Naive thymus-derived CD8-positive, alpha-beta T cell (primary cell): ENCODE measurements around the gene TNS1. TPM values are rescaled to one million over a fixed set of nuclear protein-coding genes. Genes with fewer than 3 reads are reported as not detected.
A peak's percentile ranks its signal among the peaks of the same experiment; 100 is the strongest.

Experiments
- ATAC-seq, 2 donors: fragments of 150-1000 bp; cut with Tn5 transposase in 1 of 2; sonication (Bioruptor Pico), chemical (Tn5 transposase) in 1 of 2; 1 replicate in 1 of 2; 2 replicates in 1 of 2; pipeline ENCODE4 v1.10.0; 2021; ENCODE audit warnings: mild to moderate bottlenecking in 2 of 2, moderate library complexity in 2 of 2
- POLR2A ChIA-PET: fragments of 350-600 bp; sonication (Branson Sonifier 250); formaldehyde crosslinking; loops from one replicate; lab custom pipeline; 2021; ENCODE audit warnings: antibody characterized with exemption; lab: Charles Lee
- DNase-seq, 10 donors: peaks; one replicate each; pipeline versions ENCODE4 v3.0.0 to v3.0.0-alpha.2; 2020 to 2022
- H3K27ac Mint-ChIP-seq, 10 donors: one replicate each; pipeline ENCODE4 v1.8.0; 2020 to 2022; ENCODE audit warnings: mild to moderate bottlenecking in 10 of 10, mixed read lengths in 10 of 10, moderate library complexity in 4 of 10, inconsistent platforms in 1 of 10
- H3K27me3 Mint-ChIP-seq, 5 donors: one replicate each; pipeline ENCODE4 v1.8.0; 2021 to 2022; ENCODE audit warnings: mixed read lengths in 5 of 5
- H3K36me3 Mint-ChIP-seq, 3 donors: one replicate each; pipeline ENCODE4 v1.8.0; 2020 to 2022; ENCODE audit warnings: mixed read lengths in 3 of 3, mild to moderate bottlenecking in 2 of 3, inconsistent platforms in 1 of 3
- H3K4me1 Mint-ChIP-seq, 4 donors: one replicate each; pipeline ENCODE4 v1.8.0; 2021 to 2022; ENCODE audit warnings: mixed read lengths in 4 of 4
- H3K4me3 Mint-ChIP-seq, 10 donors: one replicate each; pipeline ENCODE4 v1.8.0; 2020 to 2022; ENCODE audit warnings: mild to moderate bottlenecking in 10 of 10, mixed read lengths in 10 of 10, moderate library complexity in 6 of 10, inconsistent platforms in 1 of 10
- H3K9me3 Mint-ChIP-seq, 9 donors: one replicate each; pipeline ENCODE4 v1.8.0; 2020 to 2022; ENCODE audit warnings: mixed read lengths in 9 of 9, mild to moderate bottlenecking in 3 of 9, inconsistent platforms in 1 of 9, moderate library complexity in 1 of 9
- polyA plus RNA-seq, 3 donors: library from polyadenylated mRNA; unstranded; fragments of 300-500 nt; fragmentation: Illumina TruSeq; gene quantifications; one replicate each; pipeline ENCODE4 v1.2.3, GENCODE V29; 2021
- total RNA-seq, 8 experiments: library from RNA in 2 of 8; stranded (reverse) in 2 of 8; gene quantifications; one replicate each; pipeline ENCODE4 v1.2.3 and lab custom pipeline; 2021 to 2026

Gene TNS1
- total and polyA plus RNA-seq, 5 experiments from 2014 or later: 0.21 to 0.47 TPM; not detected in 3

DNA sequence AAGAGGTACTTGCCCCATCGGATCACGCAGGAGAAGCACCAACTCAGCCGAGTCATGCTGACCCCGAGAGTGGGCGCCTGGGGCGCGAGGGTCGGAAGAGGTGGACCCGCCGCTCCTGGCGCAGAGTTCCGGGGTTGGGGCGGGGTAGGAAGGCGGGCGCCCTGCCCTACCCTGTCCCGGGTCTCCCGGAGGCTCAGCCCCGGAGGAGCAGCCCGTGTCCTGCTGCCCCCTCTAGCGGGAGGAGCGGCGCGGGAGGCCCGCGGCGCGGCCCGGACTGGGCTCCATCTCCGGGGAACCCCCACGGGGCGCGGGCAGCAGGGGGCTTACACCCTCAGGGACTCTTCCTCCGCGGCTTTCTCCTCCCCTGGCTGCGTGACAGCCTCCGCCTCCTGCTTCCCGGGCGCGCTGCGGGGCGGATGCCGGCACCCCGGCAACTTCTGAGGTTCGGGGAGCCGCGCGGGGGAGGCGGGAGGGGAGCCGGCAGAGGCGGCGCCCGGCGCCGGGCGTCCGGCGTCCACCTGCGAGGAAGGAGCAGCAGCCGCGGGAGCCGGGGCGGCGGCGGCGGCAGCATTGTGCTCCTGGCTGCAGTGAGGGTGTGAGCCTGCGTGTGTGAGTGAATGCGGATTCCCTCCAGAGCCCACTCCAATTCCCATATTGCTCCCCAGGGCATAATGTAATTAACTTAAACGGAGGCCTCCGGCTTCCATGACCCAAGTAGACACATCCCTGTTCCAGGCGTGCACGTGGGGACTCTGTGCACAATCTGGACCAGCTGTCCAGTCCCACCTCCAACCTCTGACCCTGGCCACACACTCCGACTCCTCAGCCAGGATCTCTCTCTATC is 7.6 kb upstream of the TNS1 start:
- H3K27ac Mint-ChIP-seq: peak overlapping the region in 2 of 10 donors; percentile 62 to 64
- DNase-seq (peak in 8 of 10 donors; percentile 10 to 34 (median 28)), ATAC-seq (peak; percentile 79 to 84)
- H3K36me3 Mint-ChIP-seq: no peaks in the 10 kb centered on the region
- POLR2A ChIA-PET: no interaction called here
- H3K9me3 Mint-ChIP-seq: no peaks in the 10 kb centered on the region
- H3K27me3 Mint-ChIP-seq: peaks cover 11 to 56% (median 39%) of the 10 kb centered on the region in 5 donors
- peaks cover 7 to 10% (median 9%) of the 10 kb centered on the region in 4 donors for H3K4me1 Mint-ChIP-seq
- peak overlapping the region in 9 of 10 donors; percentile 50 to 82 (median 74) for H3K4me3 Mint-ChIP-seq

DNA sequence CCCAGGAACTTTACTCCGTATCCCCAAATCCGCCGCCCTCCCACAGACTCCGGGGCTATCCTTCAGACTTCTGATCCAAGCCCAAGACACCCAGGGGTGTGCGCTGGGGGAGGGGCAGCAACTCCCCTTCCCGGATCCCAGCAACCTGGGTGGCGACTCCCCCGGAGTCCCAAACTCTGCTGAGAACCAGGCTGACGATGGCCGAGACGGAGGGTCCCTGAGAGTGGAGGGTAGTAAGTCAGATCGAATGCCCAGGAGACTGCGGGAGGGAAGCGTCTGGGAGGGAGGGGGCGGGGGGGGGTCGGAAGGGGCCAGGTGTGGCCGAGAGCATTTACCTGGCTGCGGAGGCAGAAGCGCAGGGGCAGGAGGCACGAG is 7.0 kb upstream of the TNS1 start:
- Mint-ChIP-seq H3K27ac (peak overlapping the region in 1 of 10 donors; percentile 9), H3K4me1 (peaks cover 7 to 10% (median 9%) of the 10 kb centered on the region in 4 donors), H3K27me3 (peaks cover 12 to 56% (median 39%) of the 10 kb centered on the region in 5 donors), H3K4me3 (peak overlapping the region in 8 of 10 donors; percentile 26 to 84 (median 54)), H3K36me3 (no peaks in the 10 kb centered on the region), H3K9me3 (no peaks in the 10 kb centered on the region)
- DNase-seq: no peak
- ATAC-seq: peak in 1 of 2 donors; percentile 27
- POLR2A ChIA-PET: interaction anchor here (0.5 kb wide), 1 partner anchor 46 kb away, joined by 5 read pairs; no protein-coding TSS in a partner anchor

DNA sequence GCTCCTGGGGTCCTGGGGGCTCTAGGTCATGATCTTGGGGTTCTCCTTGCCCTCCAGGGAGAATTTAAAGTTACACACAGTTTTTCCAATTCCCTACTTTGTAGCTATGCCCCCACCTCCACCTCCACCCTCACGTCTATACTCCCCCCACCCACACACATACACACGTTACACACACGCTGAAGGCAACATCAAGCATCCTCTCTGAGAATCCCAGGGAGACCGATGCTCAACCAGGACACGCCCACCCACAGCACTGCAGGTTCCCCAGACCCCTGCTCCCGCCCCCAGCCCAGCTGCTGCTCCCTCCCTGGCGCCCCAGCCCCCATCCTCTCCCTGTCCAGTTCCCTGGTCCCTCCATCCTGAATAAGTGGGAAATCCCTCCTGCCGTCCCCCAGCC is 6.4 kb upstream of the TNS1 start:
- no peak for ATAC-seq
- Mint-ChIP-seq H3K4me3 (peak overlapping the region in 8 of 10 donors; percentile 22 to 84 (median 53)), H3K27me3 (peaks cover 12 to 52% (median 35%) of the 10 kb centered on the region in 5 donors), H3K9me3 (no peaks in the 10 kb centered on the region), H3K36me3 (no peaks in the 10 kb centered on the region), H3K27ac (peak overlapping the region in 2 of 10 donors; percentile 1 to 29), H3K4me1 (peaks cover 7 to 10% (median 9%) of the 10 kb centered on the region in 4 donors)
- POLR2A ChIA-PET: interaction anchor here (0.5 kb wide), 1 partner anchor 45 kb away, joined by 5 read pairs; no protein-coding TSS in a partner anchor
- no peak for DNase-seq

DNA sequence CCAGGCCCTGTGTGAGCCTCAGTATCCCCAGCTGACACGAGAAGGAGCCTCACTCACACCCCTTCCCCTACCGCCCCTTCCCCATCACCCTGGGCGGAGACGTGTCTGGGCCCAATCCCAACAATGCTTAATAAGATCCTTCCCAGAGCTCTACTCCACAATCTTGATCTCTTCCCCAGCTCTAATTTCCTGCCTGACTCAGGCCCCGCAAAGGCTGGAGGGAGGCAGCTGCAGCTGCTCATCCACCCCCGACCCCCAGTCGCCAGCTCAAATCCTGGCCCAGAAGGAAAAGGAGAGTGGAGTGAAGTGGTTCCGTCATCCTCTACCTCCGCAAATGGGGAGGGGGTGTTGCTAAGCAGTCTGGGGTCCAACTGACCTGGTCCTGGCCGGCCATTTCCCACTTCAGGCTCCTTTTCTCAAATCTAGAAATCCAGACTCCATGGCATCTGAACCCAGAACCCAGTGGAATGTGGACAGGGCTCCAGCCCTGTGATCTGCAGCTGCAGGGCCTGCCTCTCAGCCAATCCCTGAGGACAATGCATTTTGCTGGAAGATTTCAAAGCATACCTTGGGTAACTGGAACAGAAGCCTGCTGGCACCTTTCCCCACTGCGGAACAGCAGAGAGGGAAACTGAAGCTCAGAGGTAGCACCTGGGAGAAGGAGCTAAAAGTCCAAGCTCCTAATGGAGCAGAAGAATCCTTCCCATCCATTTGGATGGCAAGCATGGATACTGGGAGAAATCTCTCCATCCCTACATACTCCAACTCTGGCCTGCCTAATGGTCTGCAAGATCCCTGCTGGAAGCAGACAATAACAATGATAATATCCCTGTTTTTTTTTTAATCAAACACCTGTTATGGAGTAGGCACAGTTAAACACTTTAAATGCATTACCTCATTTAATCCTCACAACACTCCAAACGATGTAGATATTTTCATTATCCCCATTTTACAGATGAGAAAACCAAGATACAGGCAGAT is 5.6 kb upstream of the TNS1 start:
- H3K4me3 Mint-ChIP-seq: peak overlapping the region in 2 of 10 donors; percentile 8 to 34
- no peak for DNase-seq
- H3K27me3 Mint-ChIP-seq: peaks cover 12 to 49% (median 37%) of the 10 kb centered on the region in 5 donors

DNA sequence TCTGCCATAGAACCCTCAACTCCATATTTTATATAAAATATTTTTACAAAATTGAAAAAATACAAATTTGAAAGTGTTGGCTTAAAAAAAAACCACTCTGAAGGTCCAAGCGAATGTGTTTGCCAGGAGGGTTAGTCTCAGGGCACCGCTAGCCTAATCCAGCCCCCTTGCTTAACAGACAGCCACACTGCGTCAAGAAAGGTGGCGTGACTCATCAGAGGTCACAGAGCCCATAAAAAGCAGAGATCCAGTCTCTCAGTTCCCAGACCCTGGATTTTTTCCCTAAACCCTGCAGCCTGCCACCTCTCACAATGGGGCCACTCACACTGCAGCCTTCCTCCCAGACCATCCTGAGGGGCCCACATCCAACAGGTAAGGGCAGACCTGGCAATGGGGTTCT is 3.9 kb upstream of the TNS1 start:
- ATAC-seq (no peak), DNase-seq (no peak)
- Mint-ChIP-seq H3K36me3 (no peaks in the 10 kb centered on the region), H3K27ac (no peak overlapping the region), H3K4me1 (peaks cover 7 to 14% (median 10%) of the 10 kb centered on the region in 4 donors), H3K9me3 (no peaks in the 10 kb centered on the region), H3K27me3 (peaks cover 12 to 34% (median 26%) of the 10 kb centered on the region in 5 donors), H3K4me3 (no peak overlapping the region)
- POLR2A ChIA-PET: no interaction called here

More for the DNA sequence above, 5.6 kb upstream of the TNS1 start:
- ATAC-seq: no peak
- Mint-ChIP-seq H3K27ac (peak overlapping the region in 1 of 10 donors; percentile 18), H3K9me3 (no peaks in the 10 kb centered on the region), H3K36me3 (no peaks in the 10 kb centered on the region), H3K4me1 (peaks cover 7 to 11% (median 10%) of the 10 kb centered on the region in 4 donors)
- POLR2A ChIA-PET: no interaction called here

DNA sequence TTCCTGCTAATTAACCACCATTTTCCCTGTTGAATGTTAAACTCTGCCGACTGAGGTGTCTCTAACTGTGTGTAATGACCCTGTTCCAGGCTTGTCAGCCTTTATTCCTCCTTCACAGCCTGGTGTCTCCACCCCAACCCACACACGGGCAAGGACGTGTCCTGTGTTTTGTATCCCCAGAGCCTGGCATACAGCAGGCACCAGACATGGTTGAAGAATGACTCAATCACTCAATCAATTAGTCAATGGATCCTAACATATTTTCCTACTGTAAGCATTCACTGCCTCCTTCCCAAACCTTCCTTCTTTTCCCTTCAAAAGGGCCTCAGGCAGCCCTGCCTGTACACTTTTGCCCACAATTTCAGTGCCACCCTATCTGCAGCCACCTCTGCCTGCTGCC is 2.7 kb upstream of the TNS1 start:
- Mint-ChIP-seq H3K27me3 (peaks cover 6 to 29% (median 21%) of the 10 kb centered on the region in 5 donors), H3K9me3 (no peaks in the 10 kb centered on the region), H3K36me3 (no peaks in the 10 kb centered on the region), H3K4me3 (no peak overlapping the region), H3K4me1 (peaks cover under 1 to 8% (median 4%) of the 10 kb centered on the region in 4 donors), H3K27ac (peak overlapping the region in 2 of 10 donors; percentile 51 to 57)
- DNase-seq (no peak), ATAC-seq (no peak)
- POLR2A ChIA-PET: no interaction called here

DNA sequence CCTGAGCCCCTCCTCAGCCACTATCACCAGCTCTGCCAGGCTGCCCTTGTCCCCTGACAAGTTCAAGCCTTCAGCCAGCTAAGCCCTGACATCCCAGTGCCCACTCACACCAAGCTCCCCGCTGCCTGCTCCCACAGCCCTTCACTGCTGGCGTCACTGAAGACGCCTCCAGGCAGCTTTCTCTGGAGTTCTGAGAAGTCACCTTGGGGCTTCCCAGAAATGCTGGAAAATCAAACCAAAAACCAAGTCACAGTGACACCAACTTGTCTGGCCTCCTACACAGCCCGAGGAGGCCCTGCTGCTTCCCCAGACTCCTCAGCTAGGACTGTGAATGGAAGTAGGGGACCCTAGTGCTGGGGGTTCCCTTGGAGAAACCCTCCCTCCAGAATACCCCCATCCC is 2.2 kb upstream of the TNS1 start:
- no peaks in the 10 kb centered on the region for H3K36me3 Mint-ChIP-seq
- no peak overlapping the region for H3K4me3 Mint-ChIP-seq
- POLR2A ChIA-PET: no interaction called here
- no peaks in the 10 kb centered on the region for H3K9me3 Mint-ChIP-seq
- H3K27ac Mint-ChIP-seq: no peak overlapping the region
- peaks cover 0 to 8% (median 4%) of the 10 kb centered on the region in 4 donors for H3K4me1 Mint-ChIP-seq
- no peak for DNase-seq
- ATAC-seq: no peak
- peaks cover 6 to 33% (median 20%) of the 10 kb centered on the region in 5 donors for H3K27me3 Mint-ChIP-seq

DNA sequence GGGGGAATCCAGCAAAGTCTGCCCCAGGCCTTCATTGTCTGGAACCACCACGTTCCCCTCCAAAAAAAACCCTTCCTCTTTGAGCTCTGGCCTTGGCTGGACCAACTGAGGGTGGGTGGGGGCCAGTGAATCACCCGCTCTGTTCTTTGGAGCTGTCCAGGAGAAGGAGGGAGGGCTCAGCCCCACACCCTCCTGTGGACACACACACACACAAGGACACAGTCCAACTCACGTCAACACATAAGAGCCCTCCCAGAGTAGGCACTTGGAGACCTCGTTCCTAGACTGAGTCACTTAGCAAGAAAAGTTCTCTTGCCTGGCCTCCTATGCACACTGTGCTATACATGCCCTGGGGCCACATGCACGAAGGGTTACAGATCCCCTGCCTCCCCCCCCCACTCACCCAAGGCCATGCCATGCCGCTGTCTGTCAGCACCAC is 1.2 kb upstream of the TNS1 start:
- Mint-ChIP-seq H3K27ac (peak overlapping the region in 1 of 10 donors; percentile 65), H3K27me3 (peaks cover 6 to 26% (median 12%) of the 10 kb centered on the region in 5 donors), H3K4me3 (no peak overlapping the region), H3K36me3 (no peaks in the 10 kb centered on the region), H3K9me3 (no peaks in the 10 kb centered on the region), H3K4me1 (peaks cover 0 to 8% (median 0%) of the 10 kb centered on the region in 4 donors)
- DNase-seq (no peak), ATAC-seq (no peak)
- POLR2A ChIA-PET: no interaction called here

DNA sequence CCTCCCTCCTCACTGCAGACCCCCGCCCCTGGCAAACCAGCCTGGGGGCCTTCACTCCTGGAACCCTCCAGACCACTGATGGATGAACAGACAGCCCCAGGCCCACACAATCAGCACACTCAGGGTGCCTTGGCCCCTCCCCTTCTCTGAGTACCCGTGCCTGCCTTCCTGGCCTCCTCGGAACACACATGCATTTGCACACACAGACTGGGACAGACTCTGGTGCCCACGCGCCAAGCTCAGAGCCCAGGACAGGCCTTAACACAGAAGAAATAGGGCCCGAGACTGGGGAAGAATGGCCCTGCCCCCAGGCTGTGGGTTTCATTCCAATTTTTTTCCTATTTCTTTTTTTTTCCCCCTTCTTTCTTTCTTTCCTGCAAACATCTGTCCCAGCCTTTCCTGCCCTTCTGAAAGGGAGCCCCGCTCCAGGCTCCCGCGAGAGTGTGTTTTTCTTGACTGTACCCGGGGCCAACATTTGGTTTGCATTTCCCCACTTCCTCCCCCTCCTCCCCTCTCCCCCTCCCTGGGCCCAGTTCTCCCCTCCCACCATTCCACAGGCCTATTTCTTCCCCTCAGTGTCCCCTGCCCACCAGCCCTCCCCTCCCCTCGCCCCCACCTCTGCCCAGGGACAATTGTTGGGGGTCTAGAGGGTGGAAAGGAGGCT is 618 bp upstream of the TNS1 start:
- Mint-ChIP-seq H3K27me3 (peaks cover 2 to 26% (median 8%) of the 10 kb centered on the region in 5 donors), H3K9me3 (no peaks in the 10 kb centered on the region), H3K36me3 (no peaks in the 10 kb centered on the region), H3K4me1 (peaks cover 0 to 8% (median 0%) of the 10 kb centered on the region in 4 donors), H3K27ac (no peak overlapping the region), H3K4me3 (no peak overlapping the region)
- DNase-seq (no peak), ATAC-seq (no peak)
- POLR2A ChIA-PET: no interaction called here

DNA sequence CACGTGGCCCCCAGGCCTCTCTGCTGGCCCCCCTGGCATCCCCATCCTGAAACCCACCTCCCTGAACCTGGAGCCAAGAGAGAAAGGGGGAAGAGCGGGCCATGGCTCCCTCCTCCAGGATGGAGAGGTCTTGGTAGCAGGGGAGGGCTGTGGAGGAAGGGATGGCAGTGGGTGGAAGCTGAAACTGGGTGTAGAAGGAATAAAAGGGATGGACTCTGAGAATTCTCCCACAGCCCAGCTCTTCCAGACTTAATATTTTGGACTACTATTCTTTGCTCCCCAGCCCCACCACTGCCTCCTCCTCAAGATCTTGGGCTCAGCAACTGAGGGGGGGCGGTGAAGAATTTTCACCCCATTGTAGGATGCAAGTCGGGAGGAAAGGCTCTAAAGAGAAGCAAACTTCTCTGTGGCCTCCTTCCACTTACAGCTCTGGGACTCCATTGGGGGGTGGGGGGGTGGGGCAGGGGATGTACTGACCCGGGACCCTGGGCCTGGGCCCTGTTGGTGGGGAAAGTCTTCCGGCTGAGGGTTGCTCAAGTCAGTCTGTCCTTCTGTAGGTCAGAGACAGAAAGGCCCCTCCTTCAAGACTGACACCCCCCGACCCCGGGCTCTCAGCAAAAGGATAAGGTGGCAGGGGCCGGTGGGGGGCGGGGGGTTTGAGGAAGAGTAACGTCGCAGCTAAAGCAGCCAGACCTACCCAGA is 501 bp downstream of the TNS1 start:
- Mint-ChIP-seq H3K9me3 (no peaks in the 10 kb centered on the region), H3K4me3 (no peak overlapping the region), H3K36me3 (no peaks in the 10 kb centered on the region), H3K4me1 (peaks cover 0 to 9% (median 0%) of the 10 kb centered on the region in 4 donors), H3K27me3 (peaks cover 0 to 28% (median 6%) of the 10 kb centered on the region in 5 donors), H3K27ac (no peak overlapping the region)
- ATAC-seq (no peak), DNase-seq (no peak)
- POLR2A ChIA-PET: no interaction called here

DNA sequence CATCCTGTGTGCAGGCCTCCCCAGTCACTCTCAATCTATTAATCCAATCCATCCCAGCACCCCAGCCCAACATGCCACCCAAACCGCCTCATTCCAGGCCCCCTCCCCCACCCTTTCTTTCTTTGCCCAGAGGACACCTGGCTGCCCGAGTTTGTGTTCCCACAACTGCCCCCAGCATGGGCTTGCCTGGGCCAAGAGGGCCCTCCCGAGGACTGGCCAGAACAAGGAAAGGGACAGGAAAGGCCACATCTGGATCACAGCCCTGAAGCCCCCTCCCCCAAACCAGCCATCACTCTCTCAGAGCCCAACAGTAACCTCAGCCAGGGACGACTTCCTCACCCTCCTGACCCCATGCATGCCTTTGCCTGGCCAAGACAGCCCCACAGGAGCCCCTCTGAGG is 1.2 kb downstream of the TNS1 start:
- ATAC-seq: no peak
- POLR2A ChIA-PET: no interaction called here
- no peaks in the 10 kb centered on the region for H3K36me3 Mint-ChIP-seq
- peak overlapping the region in 1 of 10 donors; percentile 57 for H3K27ac Mint-ChIP-seq
- H3K4me1 Mint-ChIP-seq: peaks cover 0 to 9% (median 0%) of the 10 kb centered on the region in 4 donors
- DNase-seq: no peak
- H3K4me3 Mint-ChIP-seq: no peak overlapping the region
- no peaks in the 10 kb centered on the region for H3K9me3 Mint-ChIP-seq
- H3K27me3 Mint-ChIP-seq: peaks cover 0 to 33% (median 6%) of the 10 kb centered on the region in 5 donors
